Fibroblast of pulmonary artery (primary cell): Measurements from ENCODE around the gene SYAP1.

Source experiments
- DNase-seq: peaks from one replicate; pipeline ENCODE4 v3.0.0-alpha.2; 2010; ENCODE audit warnings: low read depth
- H3K4me3 ChIP-seq: replicated peaks from 2 replicates; pipeline ENCODE4 v1.5.1; 2011; ENCODE audit warnings: low read depth, mild to moderate bottlenecking, control low read depth, low read length, moderate library complexity
- TF ChIP-seq, protein P1 (sequence below): IDR thresholded peaks from 2 replicates; pipeline ENCODE4 v1.5.1; 2011; ENCODE audit warnings: mild to moderate bottlenecking, control low read depth, low read length, inconsistent platforms; ENCODE audit errors: missing control alignments

Gene SYAP1

DNA sequence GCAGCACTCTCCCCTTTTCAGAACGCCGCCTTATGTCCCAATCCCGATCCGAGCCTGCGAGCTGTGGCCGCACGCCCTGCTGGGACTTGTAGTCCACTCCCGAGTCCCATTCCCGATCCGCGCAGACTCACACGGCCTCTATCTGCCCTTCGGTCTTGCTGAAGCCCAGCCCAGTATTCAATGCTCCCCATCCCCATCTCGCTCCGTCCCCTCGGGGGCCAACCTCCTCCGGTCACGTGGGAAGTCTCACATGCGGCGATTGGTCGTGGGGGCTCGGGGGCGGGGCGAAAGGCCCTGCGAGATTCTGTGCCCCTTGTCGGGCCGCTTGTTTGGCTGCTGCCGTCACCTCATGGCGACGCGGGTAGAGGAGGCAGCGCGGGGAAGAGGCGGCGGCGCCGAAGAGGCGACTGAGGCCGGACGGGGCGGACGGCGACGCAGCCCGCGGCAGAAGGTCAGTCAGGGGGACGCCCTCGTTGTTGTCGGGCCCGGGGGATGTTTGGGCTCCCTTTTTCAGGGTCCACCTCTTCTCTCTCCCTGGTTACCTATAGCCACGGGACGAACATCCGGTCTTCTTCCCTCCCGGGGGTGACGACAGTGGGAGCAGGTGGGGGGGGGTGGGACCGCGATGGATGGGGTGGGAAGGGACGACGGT lies 66.9 kb downstream of the SYAP1 start, which contains the start of gene TXLNG:
TXLNG (plus strand) TSS at position 328 of the 652 bp plus-strand sequence; CDS start at position 350, 22 bp downstream.
- DNase-seq, result peak; percentile 98
- TF ChIP-seq, protein P1, sequence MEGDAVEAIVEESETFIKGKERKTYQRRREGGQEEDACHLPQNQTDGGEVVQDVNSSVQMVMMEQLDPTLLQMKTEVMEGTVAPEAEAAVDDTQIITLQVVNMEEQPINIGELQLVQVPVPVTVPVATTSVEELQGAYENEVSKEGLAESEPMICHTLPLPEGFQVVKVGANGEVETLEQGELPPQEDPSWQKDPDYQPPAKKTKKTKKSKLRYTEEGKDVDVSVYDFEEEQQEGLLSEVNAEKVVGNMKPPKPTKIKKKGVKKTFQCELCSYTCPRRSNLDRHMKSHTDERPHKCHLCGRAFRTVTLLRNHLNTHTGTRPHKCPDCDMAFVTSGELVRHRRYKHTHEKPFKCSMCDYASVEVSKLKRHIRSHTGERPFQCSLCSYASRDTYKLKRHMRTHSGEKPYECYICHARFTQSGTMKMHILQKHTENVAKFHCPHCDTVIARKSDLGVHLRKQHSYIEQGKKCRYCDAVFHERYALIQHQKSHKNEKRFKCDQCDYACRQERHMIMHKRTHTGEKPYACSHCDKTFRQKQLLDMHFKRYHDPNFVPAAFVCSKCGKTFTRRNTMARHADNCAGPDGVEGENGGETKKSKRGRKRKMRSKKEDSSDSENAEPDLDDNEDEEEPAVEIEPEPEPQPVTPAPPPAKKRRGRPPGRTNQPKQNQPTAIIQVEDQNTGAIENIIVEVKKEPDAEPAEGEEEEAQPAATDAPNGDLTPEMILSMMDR, result no peak
- H3K4me3 ChIP-seq, result peak within 1 kb of the TSS; percentile 77

DNA sequence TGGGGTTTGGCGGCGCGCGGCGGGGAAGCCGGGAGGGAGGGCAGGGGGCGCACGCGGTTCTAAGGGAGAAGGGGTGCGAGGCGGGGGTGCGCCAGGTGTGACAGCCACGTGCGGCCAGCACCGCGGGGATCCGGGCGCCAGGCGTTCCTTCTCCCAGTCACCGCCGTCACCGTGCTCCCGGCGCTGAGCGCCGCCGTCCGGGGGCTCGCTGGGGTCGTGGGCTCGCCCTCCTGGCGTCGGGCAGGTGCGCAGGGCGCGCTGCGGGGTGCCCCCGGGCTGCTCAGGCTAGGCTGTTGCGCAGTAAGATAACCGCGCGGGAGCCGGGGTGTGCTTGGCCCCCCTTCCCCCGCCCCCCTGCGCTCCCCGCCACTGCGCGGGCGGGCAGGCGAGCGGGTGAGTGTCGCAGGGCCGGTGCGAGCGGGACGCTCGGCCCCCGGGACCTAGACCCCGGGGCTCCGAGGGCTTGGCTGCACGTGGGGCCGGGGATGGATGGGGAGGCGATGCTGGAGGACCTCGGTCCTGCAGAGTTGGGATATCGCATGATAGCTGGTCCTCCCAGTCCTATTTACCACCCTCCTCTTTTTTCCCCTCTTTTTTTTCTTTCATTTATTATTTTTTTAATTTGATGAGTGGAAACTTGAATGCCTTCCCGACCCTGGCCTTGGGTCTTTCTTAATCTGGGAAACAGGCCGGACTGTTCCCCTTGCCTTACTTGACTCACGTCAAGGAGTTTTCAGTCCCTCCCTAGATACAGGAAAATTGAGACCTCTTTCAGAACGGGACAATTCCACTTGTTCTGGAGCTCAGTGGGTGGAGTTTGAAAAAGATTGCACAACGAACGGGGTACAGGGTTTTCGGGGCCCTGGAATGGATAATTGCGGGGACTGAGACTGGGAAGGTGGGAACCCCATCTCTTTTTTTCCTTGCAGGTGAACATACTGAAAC lies 67.7 kb downstream of the SYAP1 start:
- TF ChIP-seq, protein P1, result no peak
- peak; percentile 3 for DNase-seq
- H3K4me3 ChIP-seq, result peak overlapping the region; percentile 77

DNA sequence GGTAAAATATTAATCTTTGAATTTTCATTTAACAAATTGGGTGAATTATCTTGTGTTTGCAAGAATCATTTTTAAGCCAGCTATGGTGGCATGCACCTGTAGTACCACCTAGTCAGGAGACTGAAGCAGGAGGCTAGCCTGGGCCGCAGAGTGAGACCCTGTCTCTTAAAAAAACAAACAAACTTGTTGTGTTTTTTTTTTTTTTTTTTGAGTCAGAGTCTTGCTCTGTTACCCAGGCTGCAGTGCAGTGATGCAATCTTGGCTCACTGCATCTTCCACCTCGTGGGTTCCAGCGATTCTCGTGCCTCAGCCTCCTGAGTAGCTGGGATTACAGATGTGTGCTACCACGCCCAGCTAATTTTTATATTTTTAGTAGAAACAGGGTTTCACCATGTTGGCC lies 69.1 kb downstream of the SYAP1 start:
- TF ChIP-seq, protein P1, result no peak
- DNase-seq, result peak; percentile 31

DNA sequence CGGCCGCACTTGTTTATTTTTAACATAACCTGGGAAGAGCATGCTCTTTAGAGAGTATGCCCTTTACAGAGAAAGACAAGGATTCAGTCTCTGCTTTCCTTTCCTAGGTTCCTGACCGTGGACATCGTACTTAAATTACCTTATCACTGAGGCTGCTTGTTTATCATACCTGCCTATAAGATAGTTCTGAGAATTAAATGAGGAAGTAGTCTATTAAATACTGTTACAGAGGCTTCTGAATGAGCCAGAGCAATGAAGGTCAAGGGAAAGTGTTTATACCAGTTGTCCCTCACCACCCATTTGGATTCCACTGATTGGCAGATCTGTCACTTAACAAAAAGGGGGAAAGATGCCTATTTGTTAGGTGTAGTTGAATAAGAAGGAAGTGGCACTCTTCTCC lies 76.9 kb downstream of the SYAP1 start:
- no peak for DNase-seq
- TF ChIP-seq, protein P1, result no peak
- no peak overlapping the region for H3K4me3 ChIP-seq

More for the DNA sequence above, 69.1 kb downstream of the SYAP1 start:
- no peak overlapping the region for H3K4me3 ChIP-seq

DNA sequence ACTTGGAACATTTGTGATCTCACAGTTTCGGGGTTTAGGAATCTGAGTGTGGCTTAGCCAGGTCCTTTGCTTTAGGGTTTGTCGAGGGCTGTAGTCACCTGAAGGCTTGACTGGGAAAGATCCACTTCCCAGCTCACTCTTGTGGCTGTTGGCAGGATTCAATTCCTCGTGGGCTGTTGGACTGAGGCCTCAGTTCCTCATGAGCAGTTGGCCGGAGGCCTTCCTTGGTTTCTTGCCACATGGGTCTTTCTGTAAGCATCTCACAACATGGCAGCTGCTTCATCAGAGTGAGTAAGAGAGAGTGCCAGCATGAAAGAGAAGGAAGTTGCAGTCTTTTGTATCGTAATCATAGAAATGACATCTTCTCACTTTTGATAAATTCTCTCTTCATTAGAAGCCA lies 77.9 kb downstream of the SYAP1 start:
- H3K4me3 ChIP-seq, result no peak overlapping the region
- peak; percentile 12 for DNase-seq
- TF ChIP-seq, protein P1, result no peak

DNA sequence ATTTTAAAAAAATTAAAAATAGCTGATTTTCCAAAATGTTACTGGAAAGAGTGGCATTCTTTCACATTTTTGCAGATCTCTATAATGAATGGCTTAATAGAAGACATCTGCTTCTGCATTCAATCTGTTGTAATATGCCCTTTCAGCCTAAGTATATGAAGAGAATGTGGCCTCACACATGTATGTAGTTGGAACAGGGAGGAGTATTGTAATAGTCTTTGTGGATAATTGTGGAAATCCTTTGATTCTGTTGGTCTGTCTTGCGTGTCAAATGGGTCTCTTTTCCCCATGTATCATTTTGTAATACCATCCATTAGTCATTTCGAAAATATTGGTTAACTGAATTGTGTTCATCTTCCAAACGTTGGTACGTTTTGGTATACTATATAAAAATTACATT lies 78.4 kb downstream of the SYAP1 start:
- TF ChIP-seq, protein P1, result no peak
- DNase-seq, result no peak
- H3K4me3 ChIP-seq, result no peak overlapping the region
